Neural progenitor cell (in vitro differentiated cells): ENCODE results near the gene PDE1A. TPM values are rescaled to one million over a fixed set of nuclear protein-coding genes. Genes with fewer than 3 reads are reported as not detected.

ENCODE experiments used
- DNase-seq: peaks from one replicate; pipeline ENCODE4 v3.0.0-alpha.2; 2016; ENCODE audit warnings: low spot score
- H2AFZ ChIP-seq: fragments of 200-600 bp; sonication (generic); replicated peaks from 2 replicates; pipeline ENCODE4 v1.6.1; 2016; ENCODE audit warnings: antibody characterized with exemption
- H3F3A ChIP-seq: fragments of 200-600 bp; sonication (generic); 2 replicates; pipeline ENCODE4 v1.6.1; 2016; ENCODE audit warnings: antibody characterized with exemption, low read depth
- H3K27ac ChIP-seq: fragments of 200-600 bp; sonication (generic); 2 replicates; pipeline ENCODE4 v1.5.1; 2016; ENCODE audit warnings: mild to moderate bottlenecking
- H3K27me3 ChIP-seq: fragments of 200-600 bp; sonication (generic); 2 replicates; pipeline ENCODE4 v1.6.1; 2016; ENCODE audit warnings: mild to moderate bottlenecking, moderate library complexity
- H3K36me3 ChIP-seq: fragments of 200-600 bp; sonication (generic); 2 replicates; pipeline ENCODE4 v1.5.1; 2016
- H3K4me1 ChIP-seq: fragments of 200-600 bp; sonication (generic); 2 replicates; pipeline ENCODE4 v1.6.1; 2016; ENCODE audit warnings: mixed run types
- H3K4me2 ChIP-seq: fragments of 200-600 bp; sonication (generic); 2 replicates; pipeline ENCODE4 v1.6.1; 2016
- H3K4me3 ChIP-seq: fragments of 200-600 bp; sonication (generic); 2 replicates; pipeline ENCODE4 v1.5.1; 2016
- H3K79me2 ChIP-seq: fragments of 200-600 bp; sonication (generic); 2 replicates; pipeline ENCODE4 v1.6.1; 2016; ENCODE audit warnings: low read depth
- H3K9ac ChIP-seq: fragments of 200-600 bp; sonication (generic); 2 replicates; pipeline ENCODE4 v1.6.1; 2016
- H3K9me3 ChIP-seq: fragments of 200-600 bp; sonication (generic); 2 replicates; pipeline ENCODE4 v1.5.1; 2016; ENCODE audit warnings: low read depth
- H4K20me1 ChIP-seq: fragments of 200-600 bp; sonication (generic); 2 replicates; pipeline ENCODE4 v1.6.1; 2016; ENCODE audit warnings: low read depth
- H3K27ac Mint-ChIP-seq: 3 replicates; pipeline ENCODE4 v1.8.0; 2021; ENCODE audit warnings: mixed read lengths
- H3K27me3 Mint-ChIP-seq: 2 replicates; pipeline ENCODE4 v1.8.0; 2022; ENCODE audit warnings: low read depth, mild to moderate bottlenecking, inconsistent platforms, moderate library complexity, mixed read lengths; ENCODE audit not compliant: insufficient read depth
- H3K36me3 Mint-ChIP-seq: 3 replicates; pipeline ENCODE4 v1.8.0; 2021; ENCODE audit warnings: mixed read lengths
- H3K4me1 Mint-ChIP-seq: 3 replicates; pipeline ENCODE4 v1.8.0; 2021; ENCODE audit warnings: mixed read lengths
- H3K4me3 Mint-ChIP-seq: 3 replicates; pipeline ENCODE4 v1.8.0; 2021; ENCODE audit warnings: mild to moderate bottlenecking, moderate library complexity, mixed read lengths
- H3K9me3 Mint-ChIP-seq: 3 replicates; pipeline ENCODE4 v1.8.0; 2020; ENCODE audit warnings: mixed read lengths
- CTCF ChIP-seq: fragments of 200-600 bp; sonication (generic); IDR thresholded peaks from 2 replicates; pipeline ENCODE4 v1.5.1; 2017; ENCODE audit warnings: antibody characterized with exemption, mild to moderate bottlenecking
- EZH2 ChIP-seq: fragments of 200-600 bp; sonication (generic); IDR thresholded peaks from 2 replicates; pipeline ENCODE4 v1.6.1; 2017; ENCODE audit warnings: antibody characterized with exemption, mild to moderate bottlenecking, moderate library complexity
- EZH2phosphoT487 ChIP-seq: fragments of 200-600 bp; sonication (generic); IDR thresholded peaks from 2 replicates; pipeline ENCODE4 v1.6.1; 2017; ENCODE audit warnings: antibody characterized with exemption
- total RNA-seq: library from RNA; depleted of rRNA; stranded (reverse); fragments of >200 nt; gene quantifications from 2 replicates; pipeline ENCODE4 v1.2.3, GENCODE V29; 2015; ENCODE audit warnings: low replicate concordance

Gene PDE1A
- total RNA-seq, 1 donor from 2014 or later: not detected

GRCh38 chr2:182361477-182361876 is 65.4 kb downstream of the PDE1A start:
- Mint-ChIP-seq H3K27me3 (peaks cover 2% of the 10 kb centered on the region), H3K36me3 (peaks cover 2% of the 10 kb centered on the region), H3K9me3 (no peaks in the 10 kb centered on the region), H3K4me1 (no peaks in the 10 kb centered on the region), H3K27ac (no peak overlapping the region), H3K4me3 (no peak overlapping the region)
- no peaks in the 10 kb centered on the region for H3K36me3 ChIP-seq
- H2AFZ ChIP-seq: no peak overlapping the region
- H3K27ac ChIP-seq: no peak overlapping the region
- no peak for TF ChIP-seq CTCF
- no peak for TF ChIP-seq EZH2
- TF ChIP-seq EZH2phosphoT487: no peak
- H3K4me1 ChIP-seq: no peaks in the 10 kb centered on the region
- H3F3A ChIP-seq: no peaks in the 10 kb centered on the region
- H3K4me2 ChIP-seq: no peak overlapping the region
- no peaks in the 10 kb centered on the region for H4K20me1 ChIP-seq
- no peak overlapping the region for H3K4me3 ChIP-seq
- no peaks in the 10 kb centered on the region for H3K79me2 ChIP-seq
- DNase-seq: no peak
- no peaks in the 10 kb centered on the region for H3K27me3 ChIP-seq
- no peaks in the 10 kb centered on the region for H3K9me3 ChIP-seq
- H3K9ac ChIP-seq: no peak overlapping the region

- no peaks in the 10 kb centered on the region for H3K4me1 Mint-ChIP-seq
- no peak overlapping the region for H3K27ac Mint-ChIP-seq
- H3K27me3 Mint-ChIP-seq: peaks cover 2% of the 10 kb centered on the region
Observed at GRCh38 chr2:182360663-182361260, 66.1 kb downstream of the PDE1A start.

GRCh38 chr2:182359990-182360662 is 66.7 kb downstream of the PDE1A start:
- no peaks in the 10 kb centered on the region for H3K36me3 ChIP-seq
- H2AFZ ChIP-seq: no peak overlapping the region
- no peaks in the 10 kb centered on the region for H3K9me3 Mint-ChIP-seq
- peaks cover 2% of the 10 kb centered on the region for H3K36me3 Mint-ChIP-seq
- H3K27me3 Mint-ChIP-seq: peaks cover 2% of the 10 kb centered on the region
- no peak overlapping the region for H3K27ac Mint-ChIP-seq
- no peaks in the 10 kb centered on the region for H3K9me3 ChIP-seq
- H3K4me1 Mint-ChIP-seq: no peaks in the 10 kb centered on the region
- no peak overlapping the region for H3K9ac ChIP-seq
- TF ChIP-seq EZH2phosphoT487 (no peak), EZH2 (no peak), CTCF (no peak)
- H3F3A ChIP-seq: no peaks in the 10 kb centered on the region
- no peak overlapping the region for H3K27ac ChIP-seq
- DNase-seq: no peak
- no peak overlapping the region for H3K4me3 ChIP-seq
- no peaks in the 10 kb centered on the region for H3K4me1 ChIP-seq
- H3K4me2 ChIP-seq: no peak overlapping the region
- H4K20me1 ChIP-seq: no peaks in the 10 kb centered on the region
- H3K27me3 ChIP-seq: no peaks in the 10 kb centered on the region
- no peaks in the 10 kb centered on the region for H3K79me2 ChIP-seq
- H3K4me3 Mint-ChIP-seq: no peak overlapping the region

More at GRCh38 chr2:182360663-182361260, 66.1 kb downstream of the PDE1A start:
- H3K79me2 ChIP-seq: no peaks in the 10 kb centered on the region
- H3K36me3 ChIP-seq: no peaks in the 10 kb centered on the region
- no peak overlapping the region for H2AFZ ChIP-seq
- H4K20me1 ChIP-seq: no peaks in the 10 kb centered on the region
- H3K4me3 ChIP-seq: no peak overlapping the region
- H3K9me3 ChIP-seq: no peaks in the 10 kb centered on the region
- H3K9me3 Mint-ChIP-seq: no peaks in the 10 kb centered on the region
- TF ChIP-seq EZH2 (no peak), CTCF (no peak), EZH2phosphoT487 (no peak)
- peaks cover 2% of the 10 kb centered on the region for H3K36me3 Mint-ChIP-seq
- no peak overlapping the region for H3K27ac ChIP-seq
- no peak for DNase-seq
- H3K4me3 Mint-ChIP-seq: no peak overlapping the region
- H3K4me2 ChIP-seq: no peak overlapping the region
- no peaks in the 10 kb centered on the region for H3K27me3 ChIP-seq
- no peaks in the 10 kb centered on the region for H3K4me1 ChIP-seq
- no peaks in the 10 kb centered on the region for H3F3A ChIP-seq
- no peak overlapping the region for H3K9ac ChIP-seq
